ENCODE measurements around the gene TYW1. TPM values are rescaled to one million over a fixed set of nuclear protein-coding genes. Genes with fewer than 3 reads are reported as not detected.
"Not testable (repeated sequence)": the region's sequence is repeated elsewhere in the genome, so short reads cannot be mapped to it uniquely, and the experiment has no call there.

Gene TYW1
- total RNA-seq, 1 experiment from 2014 or later: 24.5 TPM

DNA sequence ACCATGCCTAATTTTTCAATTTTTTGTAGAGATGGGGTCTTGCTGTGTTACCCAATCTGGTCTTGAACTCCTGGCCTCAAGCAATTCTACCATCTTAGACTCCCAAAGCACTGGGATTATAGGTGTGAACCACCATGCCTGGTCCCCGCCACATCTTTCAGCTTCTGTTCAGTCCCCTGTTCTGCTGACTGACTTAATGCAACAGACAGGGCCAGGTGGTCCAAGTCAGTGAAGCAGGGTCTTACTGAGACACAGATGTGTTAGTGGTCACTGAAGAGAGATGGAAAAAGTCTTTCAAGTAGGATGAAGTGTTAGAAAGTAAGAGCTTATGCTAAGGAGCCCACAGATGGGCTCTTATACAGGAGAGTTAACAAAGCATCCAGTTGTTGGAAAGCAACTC lies 246.2 kb downstream of the TYW1 start:
- H3K9me3 ChIP-seq (ENCODE audit: control insufficient read depth, insufficient read depth, low read depth, low read length); in situ Hi-C loops (cut with HindIII; ENCODE audit: low pct_unique_long_range_greater_than_20kb, low sequenced_read_pairs); H3K27me3 ChIP-seq (ENCODE audit: control insufficient read depth, insufficient read depth, low read length); ATAC-seq; DNase-seq (ENCODE audit: low read depth, low spot score); H3K4me1 ChIP-seq (ENCODE audit: control insufficient read depth, insufficient read depth, low read length); BruUV-seq (replicated peaks); H3K36me3 ChIP-seq (ENCODE audit: control insufficient read depth, insufficient read depth, low read length); POLR2A ChIA-PET; H3K4me3 ChIP-seq (ENCODE audit: low read depth in 2 of 2, low read length in 2 of 2); CTCF ChIA-PET; H3K27ac ChIP-seq (ENCODE audit: low read length): not testable (repeated sequence)
- intact Hi-C loops (cut with micrococcal nuclease; ENCODE audit: unreplicated experiment): loop anchor here (10.0 kb wide), 1 partner anchor 78 kb away; no protein-coding TSS in a partner anchor

DNA sequence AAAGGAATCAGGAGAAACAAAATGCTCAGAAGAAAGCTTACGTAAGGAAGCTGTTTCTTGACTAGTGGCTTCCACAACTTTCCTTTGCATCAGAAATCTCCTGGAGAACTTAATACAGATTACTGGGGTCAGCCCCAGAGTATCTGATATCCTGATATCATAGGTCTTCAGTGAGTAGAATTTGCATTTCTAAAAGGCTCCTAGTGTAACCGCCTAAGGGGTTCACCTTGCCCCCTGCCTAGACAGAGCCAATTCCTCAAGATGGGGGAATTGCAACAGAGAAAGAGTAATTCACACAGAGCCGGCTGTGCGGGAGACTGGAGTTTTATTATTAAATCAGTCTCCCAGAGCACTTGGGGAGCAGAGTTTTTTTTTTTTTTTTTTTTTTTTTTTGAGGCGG lies 251.7 kb downstream of the TYW1 start:
- not testable (repeated sequence) for BruUV-seq (replicated peaks); H3K4me3 ChIP-seq (ENCODE audit: low read depth in 2 of 2, low read length in 2 of 2)

DNA sequence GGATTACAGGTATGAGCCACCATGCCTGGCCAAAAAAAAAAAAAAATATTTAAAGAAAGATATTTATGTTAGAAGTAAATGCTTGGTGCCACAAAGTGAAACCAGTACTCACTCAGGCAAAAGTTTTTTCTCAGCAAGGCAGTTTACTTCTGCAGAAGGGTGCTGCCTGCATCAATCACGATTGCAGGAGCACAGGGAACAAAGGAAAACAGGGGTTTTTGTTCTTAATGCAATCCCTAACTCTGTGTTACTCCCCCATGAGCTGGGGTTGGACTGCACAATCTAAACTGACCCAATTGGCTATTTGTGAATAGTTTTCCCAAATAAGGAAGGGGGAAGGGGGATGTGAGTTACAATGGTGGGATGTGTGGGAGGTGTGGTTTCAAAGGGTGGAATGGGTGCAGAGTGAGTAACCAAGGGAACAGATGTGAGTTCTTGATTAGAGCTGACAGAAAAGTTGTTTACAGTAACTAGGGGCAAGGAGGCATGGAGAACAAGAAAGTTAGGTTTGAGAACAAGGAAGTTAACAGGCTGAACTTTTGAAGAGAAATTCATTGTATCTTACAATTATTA lies 255.4 kb downstream of the TYW1 start:
- Histone ChIP-seq H3K27ac (ENCODE audit: low read length) (no peak overlapping the region), H3K4me1 (ENCODE audit: control insufficient read depth, insufficient read depth, low read length) (no peaks in the 10 kb centered on the region), H3K4me3 (ENCODE audit: low read depth in 2 of 2, low read length in 2 of 2) (no peak overlapping the region), H3K36me3 (ENCODE audit: control insufficient read depth, insufficient read depth, low read length) (no peaks in the 10 kb centered on the region), H3K9me3 (ENCODE audit: control insufficient read depth, insufficient read depth, low read depth, low read length) (peaks cover 6% of the 10 kb centered on the region; the same call in 1 of the 2 replicates), H3K27me3 (ENCODE audit: control insufficient read depth, insufficient read depth, low read length) (no peaks in the 10 kb centered on the region)
- in situ Hi-C loops (cut with HindIII; ENCODE audit: low pct_unique_long_range_greater_than_20kb, low sequenced_read_pairs) (no loop called here), intact Hi-C loops (cut with micrococcal nuclease; ENCODE audit: unreplicated experiment) (no loop called here)
- TF ChIP-seq, protein P1, sequence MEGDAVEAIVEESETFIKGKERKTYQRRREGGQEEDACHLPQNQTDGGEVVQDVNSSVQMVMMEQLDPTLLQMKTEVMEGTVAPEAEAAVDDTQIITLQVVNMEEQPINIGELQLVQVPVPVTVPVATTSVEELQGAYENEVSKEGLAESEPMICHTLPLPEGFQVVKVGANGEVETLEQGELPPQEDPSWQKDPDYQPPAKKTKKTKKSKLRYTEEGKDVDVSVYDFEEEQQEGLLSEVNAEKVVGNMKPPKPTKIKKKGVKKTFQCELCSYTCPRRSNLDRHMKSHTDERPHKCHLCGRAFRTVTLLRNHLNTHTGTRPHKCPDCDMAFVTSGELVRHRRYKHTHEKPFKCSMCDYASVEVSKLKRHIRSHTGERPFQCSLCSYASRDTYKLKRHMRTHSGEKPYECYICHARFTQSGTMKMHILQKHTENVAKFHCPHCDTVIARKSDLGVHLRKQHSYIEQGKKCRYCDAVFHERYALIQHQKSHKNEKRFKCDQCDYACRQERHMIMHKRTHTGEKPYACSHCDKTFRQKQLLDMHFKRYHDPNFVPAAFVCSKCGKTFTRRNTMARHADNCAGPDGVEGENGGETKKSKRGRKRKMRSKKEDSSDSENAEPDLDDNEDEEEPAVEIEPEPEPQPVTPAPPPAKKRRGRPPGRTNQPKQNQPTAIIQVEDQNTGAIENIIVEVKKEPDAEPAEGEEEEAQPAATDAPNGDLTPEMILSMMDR (IDR thresholded peaks at IDR 0.05): no peak
- TF ChIP-seq POLR2AphosphoS5 (IDR thresholded peaks at IDR 0.05; ENCODE audit: low read depth, low read length): no peak
- no peak for TF ChIP-seq SIN3A (IDR thresholded peaks at IDR 0.05; ENCODE audit: borderline replicate concordance, insufficient read depth, low read depth, low read length)
- TF ChIP-seq TCF7L2 (IDR thresholded peaks at IDR 0.05; ENCODE audit: low read depth, low read length): no peak
- TF ChIP-seq, protein P2, sequence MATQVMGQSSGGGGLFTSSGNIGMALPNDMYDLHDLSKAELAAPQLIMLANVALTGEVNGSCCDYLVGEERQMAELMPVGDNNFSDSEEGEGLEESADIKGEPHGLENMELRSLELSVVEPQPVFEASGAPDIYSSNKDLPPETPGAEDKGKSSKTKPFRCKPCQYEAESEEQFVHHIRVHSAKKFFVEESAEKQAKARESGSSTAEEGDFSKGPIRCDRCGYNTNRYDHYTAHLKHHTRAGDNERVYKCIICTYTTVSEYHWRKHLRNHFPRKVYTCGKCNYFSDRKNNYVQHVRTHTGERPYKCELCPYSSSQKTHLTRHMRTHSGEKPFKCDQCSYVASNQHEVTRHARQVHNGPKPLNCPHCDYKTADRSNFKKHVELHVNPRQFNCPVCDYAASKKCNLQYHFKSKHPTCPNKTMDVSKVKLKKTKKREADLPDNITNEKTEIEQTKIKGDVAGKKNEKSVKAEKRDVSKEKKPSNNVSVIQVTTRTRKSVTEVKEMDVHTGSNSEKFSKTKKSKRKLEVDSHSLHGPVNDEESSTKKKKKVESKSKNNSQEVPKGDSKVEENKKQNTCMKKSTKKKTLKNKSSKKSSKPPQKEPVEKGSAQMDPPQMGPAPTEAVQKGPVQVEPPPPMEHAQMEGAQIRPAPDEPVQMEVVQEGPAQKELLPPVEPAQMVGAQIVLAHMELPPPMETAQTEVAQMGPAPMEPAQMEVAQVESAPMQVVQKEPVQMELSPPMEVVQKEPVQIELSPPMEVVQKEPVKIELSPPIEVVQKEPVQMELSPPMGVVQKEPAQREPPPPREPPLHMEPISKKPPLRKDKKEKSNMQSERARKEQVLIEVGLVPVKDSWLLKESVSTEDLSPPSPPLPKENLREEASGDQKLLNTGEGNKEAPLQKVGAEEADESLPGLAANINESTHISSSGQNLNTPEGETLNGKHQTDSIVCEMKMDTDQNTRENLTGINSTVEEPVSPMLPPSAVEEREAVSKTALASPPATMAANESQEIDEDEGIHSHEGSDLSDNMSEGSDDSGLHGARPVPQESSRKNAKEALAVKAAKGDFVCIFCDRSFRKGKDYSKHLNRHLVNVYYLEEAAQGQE (IDR thresholded peaks at IDR 0.05; ENCODE audit: insufficient read depth in 1 of 2, low read depth in 2 of 2, low read length in 1 of 2): no peak
- ChIA-PET POLR2A (interaction anchor here (0.7 kb wide), 1 partner anchor 954 kb away, joined by 15 read pairs; no protein-coding TSS in a partner anchor), CTCF (no interaction called here)
- no peak for DNase-seq (ENCODE audit: low read depth, low spot score)
- no TSS peak for BruUV-seq (replicated peaks)
- no peak for ATAC-seq

More for the DNA sequence above, 251.7 kb downstream of the TYW1 start:
- H3K27me3 ChIP-seq (ENCODE audit: control insufficient read depth, insufficient read depth, low read length); POLR2A ChIA-PET; DNase-seq (ENCODE audit: low read depth, low spot score); H3K4me1 ChIP-seq (ENCODE audit: control insufficient read depth, insufficient read depth, low read length); ATAC-seq; in situ Hi-C loops (cut with HindIII; ENCODE audit: low pct_unique_long_range_greater_than_20kb, low sequenced_read_pairs); H3K9me3 ChIP-seq (ENCODE audit: control insufficient read depth, insufficient read depth, low read depth, low read length); H3K36me3 ChIP-seq (ENCODE audit: control insufficient read depth, insufficient read depth, low read length); CTCF ChIA-PET; H3K27ac ChIP-seq (ENCODE audit: low read length): not testable (repeated sequence)
- intact Hi-C loops (cut with micrococcal nuclease; ENCODE audit: unreplicated experiment): loop anchor here (10.0 kb wide), 1 partner anchor 84 kb away; no protein-coding TSS in a partner anchor

- in situ Hi-C loops (cut with HindIII; ENCODE audit: low pct_unique_long_range_greater_than_20kb, low sequenced_read_pairs); H3K27me3 ChIP-seq (ENCODE audit: control insufficient read depth, insufficient read depth, low read length); BruUV-seq (replicated peaks); H3K36me3 ChIP-seq (ENCODE audit: control insufficient read depth, insufficient read depth, low read length); POLR2A ChIA-PET; ATAC-seq; H3K4me3 ChIP-seq (ENCODE audit: low read depth in 2 of 2, low read length in 2 of 2); H3K27ac ChIP-seq (ENCODE audit: low read length); DNase-seq (ENCODE audit: low read depth, low spot score); H3K4me1 ChIP-seq (ENCODE audit: control insufficient read depth, insufficient read depth, low read length); intact Hi-C loops (cut with micrococcal nuclease; ENCODE audit: unreplicated experiment); CTCF ChIA-PET; H3K9me3 ChIP-seq (ENCODE audit: control insufficient read depth, insufficient read depth, low read depth, low read length): not testable (repeated sequence)
Observed at GRCh38 chr7:67255076-67255475, 258.4 kb downstream of the TYW1 start.

DNA sequence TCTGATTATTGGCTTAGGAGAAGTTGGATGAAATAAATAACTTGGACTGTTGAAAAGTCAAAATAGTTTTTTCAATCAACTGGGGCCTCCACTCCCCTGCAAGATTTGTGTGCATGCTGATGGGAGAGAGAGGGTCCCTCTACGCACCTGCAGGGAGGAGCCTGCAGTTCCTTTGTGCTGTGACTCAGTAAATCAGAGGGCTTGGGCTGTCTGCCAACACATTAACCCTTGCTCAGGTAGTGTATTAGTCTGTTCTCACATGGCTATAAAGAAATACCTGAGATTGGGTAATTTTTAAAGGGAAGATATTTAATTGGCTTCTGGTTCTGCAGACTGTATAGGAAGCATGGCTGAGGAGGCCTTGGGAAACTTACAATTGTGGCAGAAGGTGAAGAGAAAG lies 261.1 kb downstream of the TYW1 start:
- H3K36me3 ChIP-seq (ENCODE audit: control insufficient read depth, insufficient read depth, low read length); in situ Hi-C loops (cut with HindIII; ENCODE audit: low pct_unique_long_range_greater_than_20kb, low sequenced_read_pairs); H3K4me1 ChIP-seq (ENCODE audit: control insufficient read depth, insufficient read depth, low read length); H3K4me3 ChIP-seq (ENCODE audit: low read depth in 2 of 2, low read length in 2 of 2); intact Hi-C loops (cut with micrococcal nuclease; ENCODE audit: unreplicated experiment); BruUV-seq (replicated peaks); ATAC-seq; H3K9me3 ChIP-seq (ENCODE audit: control insufficient read depth, insufficient read depth, low read depth, low read length); H3K27ac ChIP-seq (ENCODE audit: low read length); CTCF ChIA-PET; H3K27me3 ChIP-seq (ENCODE audit: control insufficient read depth, insufficient read depth, low read length); DNase-seq (ENCODE audit: low read depth, low spot score); POLR2A ChIA-PET: not testable (repeated sequence)

Data from Panc1 (cell line).